Left cardiac atrium (tissue), 4 donors: Measurements from ENCODE around the gene FANK1. TPM values are rescaled to one million over a fixed set of nuclear protein-coding genes. Genes with fewer than 3 reads are reported as not detected.
"Not testable (repeated sequence)": the region's sequence is repeated elsewhere in the genome, so short reads cannot be mapped to it uniquely, and the experiment has no call there.

ENCODE experiments used
- ATAC-seq, 2 donors: fragments of 200-7000 bp; cut with Tn5 transposase; one replicate each; pipeline ENCODE4 v1.9.1; 2020; ENCODE audit warnings: mild to moderate bottlenecking in 2 of 2, moderate library complexity in 2 of 2
- DNase-seq: peaks from one replicate; pipeline ENCODE4 v3.0.0-alpha.2; 2020
- intact Hi-C, 2 donors: fragments of 100-400 bp; cut with DNase I; formaldehyde crosslinking; loops; one replicate each; pipeline versions ENCODE4 v1.14.1 to v1.15.1; 2022 to 2023
- total RNA-seq, 2 donors: library from RNA; stranded (reverse); fragmentation: NEBNext Ultra II Directional; extraction: Animal tissue kit (Norgen Biotek cat#: 25700); gene quantifications; one replicate each; pipeline ENCODE4 v1.2.1, GENCODE V29; 2021
- donor health status: DM: no; HTN: yes; CAD: no.
- donor health status: DM: no; HTN: yes; CAD: no; lungs with severe emphysema.
- donor health status: DM: yes; HTN: yes; CAD: no.
- donor health status: Dilated cardiomyopathy.

The FANK1 gene
- total RNA-seq, 2 donors from 2014 or later, result 0.81 to 0.88 TPM

DNA sequence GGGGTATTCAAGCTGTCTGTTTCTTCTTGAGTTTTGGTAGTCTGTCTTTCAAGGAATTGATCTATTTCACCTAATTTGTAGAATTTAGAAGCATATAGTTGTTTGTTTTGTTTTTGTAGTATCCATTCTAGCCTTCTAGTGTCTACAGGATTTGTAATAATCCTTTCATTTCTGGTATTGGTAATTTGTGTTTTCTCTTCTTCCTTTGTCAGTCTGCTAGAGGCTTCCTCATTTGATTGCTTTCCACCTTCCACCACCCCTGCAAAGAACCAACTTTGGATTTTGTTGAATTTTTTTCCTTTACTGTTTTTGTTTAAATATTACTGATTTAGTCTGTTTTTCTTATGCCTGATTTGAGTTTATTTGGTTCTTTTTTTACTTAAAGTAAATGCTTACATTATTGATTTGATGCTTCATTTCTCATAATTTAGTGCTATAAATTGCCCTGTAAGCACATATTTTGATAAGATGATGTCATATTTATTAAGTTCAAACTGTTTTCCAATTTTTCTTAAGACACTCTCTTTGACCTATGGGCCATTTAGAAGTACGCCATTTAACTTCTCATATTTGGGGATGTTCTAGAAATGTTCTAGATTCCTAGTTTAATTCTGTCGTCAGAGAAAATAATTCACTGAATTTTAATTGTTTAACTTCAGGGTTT, 25.4 kb downstream of the FANK1 start:
- ATAC-seq, intact Hi-C loops, DNase-seq: not testable (repeated sequence)

DNA sequence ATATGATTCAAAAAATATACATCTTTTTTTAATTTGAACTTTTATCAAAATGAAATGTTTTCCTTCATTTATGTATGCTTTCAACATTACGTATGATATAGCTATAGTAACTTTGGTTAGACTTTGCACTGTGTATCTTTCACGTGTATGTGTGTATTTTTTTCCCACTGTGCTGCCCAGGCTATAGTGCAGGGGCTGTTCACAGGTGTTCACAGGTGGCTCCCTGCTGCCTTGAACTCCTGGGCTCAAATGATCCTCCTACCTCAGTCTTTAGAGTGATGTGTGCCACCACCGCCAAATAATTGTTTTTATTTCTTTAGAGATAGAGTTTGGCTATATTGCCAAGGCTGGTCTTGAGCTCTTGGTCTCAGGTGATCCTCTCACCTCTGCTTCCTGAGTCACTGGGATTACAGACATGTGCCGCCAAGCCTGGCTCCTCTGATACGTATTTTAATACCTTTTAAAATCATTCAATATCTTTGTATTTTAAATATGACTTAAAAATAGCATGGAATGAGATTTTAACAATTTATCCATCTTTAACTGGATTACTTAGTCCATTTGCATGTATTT, 29.0 kb downstream of the FANK1 start:
- DNase-seq (no peak), ATAC-seq (no peak)
- intact Hi-C loops, result no loop called here

DNA sequence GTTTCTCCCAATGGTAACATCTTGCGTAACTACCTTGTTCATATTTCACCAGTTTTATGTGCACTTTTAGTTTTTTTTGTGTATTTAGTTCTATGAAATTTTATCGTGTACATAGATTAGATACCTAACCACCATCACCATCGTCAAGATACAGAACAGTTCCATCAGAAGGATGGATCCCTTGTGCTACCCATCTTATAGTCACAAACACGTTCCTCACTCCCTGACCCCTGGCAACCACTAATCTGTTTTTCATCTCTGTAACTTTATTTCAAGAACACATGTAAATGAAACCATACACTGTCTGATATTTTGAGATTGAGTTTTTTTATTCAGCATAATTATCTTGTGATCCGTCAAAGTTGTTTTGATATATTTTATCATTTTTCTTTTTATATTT, 29.9 kb downstream of the FANK1 start:
- no peak for ATAC-seq
- no peak for DNase-seq
- intact Hi-C loops, result no loop called here

DNA sequence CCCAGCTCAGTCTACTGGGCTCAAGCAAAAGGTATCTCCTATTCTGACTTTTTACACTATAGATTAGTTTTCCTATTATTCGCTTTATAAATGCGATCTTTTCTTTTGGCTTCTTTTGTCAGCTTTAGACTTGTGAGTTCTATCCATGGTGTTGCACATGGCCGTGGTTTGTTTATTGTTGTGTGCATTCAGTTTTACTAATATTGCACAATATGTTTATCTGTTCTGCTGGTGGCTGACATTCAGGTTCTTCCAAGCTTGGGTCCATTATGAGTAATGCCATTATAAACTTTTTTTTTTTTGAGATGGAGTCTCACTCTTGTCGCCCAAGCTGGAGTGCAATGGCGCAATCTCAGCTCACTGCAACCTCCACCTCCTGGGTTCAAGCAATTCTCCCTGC, 30.9 kb downstream of the FANK1 start:
- intact Hi-C loops, ATAC-seq, DNase-seq: not testable (repeated sequence)

DNA sequence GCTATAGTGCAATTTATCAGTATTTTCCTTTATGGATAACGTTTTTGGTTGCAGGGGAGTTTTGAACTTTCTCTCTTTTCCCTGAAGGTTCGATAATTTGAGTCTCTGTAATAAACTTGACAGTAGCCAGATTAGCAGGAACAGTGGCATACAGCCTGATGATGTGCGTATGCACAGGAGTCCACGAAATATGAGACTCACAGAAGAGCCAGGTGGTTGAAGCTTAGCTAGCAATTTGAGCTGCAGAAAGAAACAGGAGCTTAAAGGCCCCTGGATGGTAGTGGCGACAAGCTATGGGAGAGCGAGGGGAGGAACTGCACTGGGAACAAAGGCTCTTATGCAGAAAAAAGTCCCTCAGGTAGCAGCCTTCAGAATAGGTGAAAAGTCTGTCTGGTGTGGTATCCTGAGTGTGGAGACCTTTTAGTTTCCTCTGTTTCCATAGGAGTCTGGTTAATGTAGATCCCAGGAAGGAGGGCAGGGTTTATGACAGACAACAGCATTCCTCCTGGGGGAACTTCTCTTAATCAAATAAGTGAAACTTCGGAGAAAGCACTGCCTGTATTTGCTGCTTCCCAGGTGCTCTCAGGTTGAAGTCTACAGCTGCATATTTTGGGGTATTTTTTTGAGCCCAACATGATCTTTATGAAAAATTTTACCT, 32.7 kb downstream of the FANK1 start:
- DNase-seq, result no peak
- intact Hi-C loops, result no loop called here
- no peak for ATAC-seq

DNA sequence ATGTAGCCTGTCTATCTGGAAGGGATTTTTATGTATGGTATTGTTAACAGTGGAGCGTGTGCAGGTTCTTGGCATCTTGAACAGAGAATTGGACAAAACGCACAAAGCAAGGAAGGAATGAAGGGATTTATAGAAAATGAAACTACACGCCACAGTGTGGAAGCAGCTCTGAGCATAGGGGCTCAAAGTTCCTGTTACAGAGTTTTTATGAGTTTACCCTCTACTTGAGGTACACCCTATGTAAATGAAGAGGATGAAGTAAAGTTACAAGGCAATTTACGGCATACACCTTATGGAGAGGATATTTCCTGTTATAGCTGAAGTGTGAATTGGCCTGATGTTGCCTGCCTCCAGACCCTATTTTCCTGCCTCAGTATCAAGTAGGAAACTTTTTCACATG, 33.3 kb downstream of the FANK1 start:
- DNase-seq (no peak), ATAC-seq (no peak)
- intact Hi-C loops, result loop anchor here in 1 of 2 donors (5.0 kb wide), 1 partner anchor 573 kb away; no protein-coding TSS in a partner anchor

DNA sequence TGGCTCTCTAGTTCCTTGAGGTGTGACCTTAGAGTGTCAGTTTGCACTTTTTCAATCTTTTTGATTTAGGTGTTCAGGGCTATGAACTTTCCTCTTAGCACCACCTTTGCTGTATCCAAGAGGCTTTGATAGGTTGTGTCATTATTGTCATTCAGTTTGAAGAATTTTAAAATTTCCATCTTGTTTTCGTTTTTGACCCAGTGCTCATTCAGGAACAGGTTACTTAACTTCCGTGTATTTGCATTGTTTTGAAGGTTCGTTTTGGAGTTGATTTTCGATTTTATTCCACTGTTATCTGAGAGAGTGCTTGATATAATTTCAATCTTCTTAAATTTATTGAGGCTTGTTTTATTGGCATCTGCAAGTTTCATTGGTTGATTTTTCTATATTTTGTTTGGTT, 37.3 kb downstream of the FANK1 start:
- intact Hi-C loops, result loop anchor here in 1 of 2 donors (5.0 kb wide), 1 partner anchor 569 kb away; no protein-coding TSS in a partner anchor
- DNase-seq, result no peak

DNA sequence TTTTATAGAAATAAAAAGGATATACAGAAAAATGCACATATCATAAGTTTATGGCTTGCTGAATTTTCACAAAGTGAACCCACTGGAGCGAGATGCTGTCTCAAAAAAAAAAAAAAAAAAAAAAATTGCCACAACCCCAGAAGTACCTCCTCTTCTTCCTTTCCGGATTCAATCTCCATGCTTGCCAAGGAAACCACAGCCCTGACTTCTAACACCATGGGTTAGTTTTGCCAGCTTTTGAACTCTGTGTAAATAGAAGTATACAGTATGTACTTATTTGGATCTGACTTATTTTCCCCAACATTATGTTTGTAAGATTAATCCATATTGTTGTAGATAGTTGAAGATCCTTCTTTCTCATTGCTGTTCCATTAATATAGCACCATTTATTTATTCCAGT, 40.0 kb downstream of the FANK1 start:
- ATAC-seq, result no peak
- DNase-seq, result no peak
- intact Hi-C loops, result no loop called here

More for the DNA sequence above, 37.3 kb downstream of the FANK1 start:
- no peak for ATAC-seq

DNA sequence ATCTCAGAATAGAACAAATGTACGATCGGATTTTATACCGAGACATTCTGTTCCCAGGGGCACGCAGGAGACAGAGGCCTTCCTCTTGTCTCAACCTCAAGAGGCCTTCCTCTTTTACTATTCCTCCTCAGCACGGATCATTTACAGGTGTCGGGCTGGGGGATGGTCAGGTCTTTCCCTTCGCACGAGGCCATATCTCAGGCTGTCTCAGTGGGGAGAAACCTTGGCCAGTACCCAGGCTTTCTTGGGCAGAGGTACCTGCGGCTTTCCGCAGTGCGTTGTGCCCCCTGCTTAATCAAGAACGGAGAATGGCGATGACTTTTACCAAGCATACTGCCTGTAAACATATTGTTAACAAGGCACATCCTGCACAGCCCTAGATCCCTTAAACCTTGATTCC, 44.2 kb downstream of the FANK1 start:
- ATAC-seq, result no peak

DNA sequence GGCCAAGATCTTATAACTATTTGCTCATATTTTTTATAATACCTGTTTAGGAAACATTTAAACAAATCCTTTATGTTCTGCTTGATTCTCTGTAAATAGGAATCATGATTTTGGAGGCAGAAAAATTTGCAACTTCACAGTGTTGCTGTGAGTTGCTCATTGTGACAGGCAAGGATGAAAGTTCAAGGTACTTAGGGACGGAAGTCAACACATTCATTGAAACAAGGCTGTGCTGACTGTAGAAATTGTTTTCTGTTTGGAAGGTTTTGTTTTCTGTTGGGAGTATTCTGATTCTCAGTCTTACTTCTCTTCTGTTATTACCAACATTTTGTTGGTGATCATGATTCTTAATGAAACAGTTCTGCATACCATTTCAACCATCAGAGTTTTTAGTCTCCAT, 54.9 kb downstream of the FANK1 start:
- intact Hi-C loops, result no loop called here
- DNase-seq (no peak), ATAC-seq (no peak)

More for the DNA sequence above, 44.2 kb downstream of the FANK1 start:
- intact Hi-C loops, result no loop called here
- DNase-seq, result no peak

DNA sequence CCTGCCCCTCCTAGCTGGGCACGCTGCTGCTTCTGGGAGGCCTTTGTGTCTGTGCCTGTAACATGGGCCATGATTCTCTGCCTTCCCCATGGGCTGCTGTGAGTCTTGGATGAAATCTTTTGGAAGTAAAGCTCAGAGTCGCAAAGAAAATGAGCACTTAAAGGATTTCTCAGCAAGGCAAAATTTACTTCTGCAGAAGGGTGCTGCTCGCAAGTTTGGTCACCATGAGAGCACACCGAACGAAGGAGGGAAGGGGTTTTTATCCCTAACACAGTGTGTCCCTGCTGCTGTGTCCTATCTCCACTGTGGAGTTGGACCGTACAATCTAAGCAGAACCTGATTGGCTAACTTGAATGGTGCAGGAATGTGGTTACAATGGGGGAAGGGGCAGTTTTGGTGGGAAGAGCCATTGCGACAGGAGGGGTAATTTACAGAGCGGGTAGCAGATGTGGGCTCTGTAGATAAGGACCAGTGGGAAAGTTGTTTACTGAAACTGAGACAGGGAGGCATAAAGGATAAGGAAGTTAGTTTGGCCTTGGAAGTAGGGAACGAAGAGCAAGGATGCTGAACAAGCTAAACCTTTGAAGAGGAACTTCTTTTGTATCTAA, 57.5 kb downstream of the FANK1 start:
- ATAC-seq (no peak), DNase-seq (no peak)
- intact Hi-C loops, result no loop called here

DNA sequence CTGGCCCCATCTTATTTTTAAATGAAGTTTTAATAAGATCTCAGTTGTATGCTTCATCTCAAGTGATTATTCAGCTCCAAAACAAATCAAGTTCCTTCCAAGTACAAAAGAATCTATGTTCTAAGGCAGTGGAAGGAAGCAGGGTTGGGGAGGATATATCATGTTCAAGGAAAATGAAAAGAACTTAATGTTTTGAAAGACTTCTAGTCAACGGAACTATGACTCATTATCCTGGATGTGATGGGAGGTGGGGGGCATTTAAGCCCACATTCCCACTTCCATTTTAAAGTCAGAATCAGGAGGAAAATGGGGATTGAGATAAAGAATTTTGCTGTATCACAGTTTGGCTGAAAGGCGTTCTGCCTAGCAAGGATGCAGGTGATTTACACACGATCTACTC, 59.4 kb downstream of the FANK1 start:
- ATAC-seq, result no peak
- no peak for DNase-seq
- intact Hi-C loops, result no loop called here

DNA sequence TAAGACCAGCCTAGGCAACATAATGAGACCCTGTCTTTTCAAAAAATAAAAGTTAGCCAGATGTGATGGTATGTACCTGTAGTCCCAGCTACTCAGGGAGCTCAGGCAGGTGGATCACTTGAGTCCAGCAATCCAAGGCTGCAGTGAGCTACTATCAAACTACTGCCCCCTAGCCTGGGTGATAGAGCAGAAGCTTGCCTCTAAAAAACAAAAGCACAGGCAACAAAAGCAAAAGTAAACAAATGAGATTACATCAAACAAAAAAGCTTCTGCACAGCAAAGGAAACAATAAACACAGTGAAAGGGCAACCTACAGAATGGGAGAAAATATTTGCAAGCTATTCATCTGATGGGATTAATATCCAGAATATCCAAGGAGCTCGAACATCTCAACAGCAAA, 65.4 kb downstream of the FANK1 start:
- DNase-seq (no peak), ATAC-seq (no peak)
- intact Hi-C loops, result no loop called here

DNA sequence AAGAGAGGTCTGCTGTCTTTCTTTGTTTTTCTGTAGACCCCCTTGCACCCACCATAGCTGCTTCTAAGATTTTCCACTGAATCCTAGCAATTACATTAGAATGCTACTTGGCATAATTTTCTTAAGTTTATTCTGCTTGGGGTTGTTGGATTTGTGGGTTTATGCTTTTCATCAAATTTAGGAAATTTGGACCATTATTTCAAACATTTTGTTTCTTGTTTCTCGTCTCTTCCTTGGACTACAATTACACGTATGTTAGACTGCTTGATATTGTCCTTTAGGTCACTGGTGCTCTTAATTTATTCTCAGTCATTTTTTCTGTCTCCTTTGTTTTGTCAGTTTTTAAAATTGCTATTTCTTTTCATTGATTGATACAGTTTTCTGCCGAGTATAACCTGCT, 65.8 kb downstream of the FANK1 start:
- no peak for ATAC-seq
- DNase-seq, result no peak
- intact Hi-C loops, result no loop called here

DNA sequence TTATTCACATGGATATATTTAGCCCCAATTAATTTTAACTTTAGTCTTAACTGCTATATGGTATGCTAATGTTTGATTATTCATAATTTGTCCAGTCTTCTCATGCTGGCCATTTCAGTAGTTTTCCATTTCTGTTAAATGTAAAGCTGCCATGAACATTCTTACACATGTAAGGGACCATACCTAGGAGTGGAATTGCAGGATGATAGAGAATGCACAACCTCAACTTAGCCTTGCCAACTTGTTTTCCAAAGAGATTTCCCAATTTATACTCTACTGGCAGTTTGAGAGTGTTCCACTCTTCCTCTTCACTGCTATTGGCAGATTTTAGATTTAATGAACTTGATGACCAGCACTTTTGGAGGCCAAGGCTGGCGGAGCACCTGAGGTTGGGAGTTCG, 68.2 kb downstream of the FANK1 start:
- no peak for DNase-seq
- intact Hi-C loops, result no loop called here
- no peak for ATAC-seq

DNA sequence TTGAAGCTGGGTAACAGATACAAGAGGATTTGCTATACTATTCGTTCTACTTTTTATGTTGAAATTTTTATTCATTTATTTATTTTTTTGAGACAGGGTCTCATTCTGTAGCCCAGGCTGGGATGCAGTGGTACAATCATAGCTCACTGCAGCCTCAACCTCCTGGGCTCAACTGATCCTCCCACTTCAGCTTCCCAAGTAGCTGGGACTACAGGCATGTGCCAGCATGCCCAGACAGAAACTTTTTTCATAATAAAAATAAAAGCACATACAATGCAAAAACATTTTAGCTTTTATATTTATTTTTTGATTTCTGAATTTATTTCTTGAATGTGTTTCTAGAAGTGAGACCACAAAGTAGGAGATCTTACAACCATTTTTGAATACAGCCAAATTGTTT, 71.2 kb downstream of the FANK1 start:
- DNase-seq (no peak), ATAC-seq (no peak)
- intact Hi-C loops, result no loop called here

DNA sequence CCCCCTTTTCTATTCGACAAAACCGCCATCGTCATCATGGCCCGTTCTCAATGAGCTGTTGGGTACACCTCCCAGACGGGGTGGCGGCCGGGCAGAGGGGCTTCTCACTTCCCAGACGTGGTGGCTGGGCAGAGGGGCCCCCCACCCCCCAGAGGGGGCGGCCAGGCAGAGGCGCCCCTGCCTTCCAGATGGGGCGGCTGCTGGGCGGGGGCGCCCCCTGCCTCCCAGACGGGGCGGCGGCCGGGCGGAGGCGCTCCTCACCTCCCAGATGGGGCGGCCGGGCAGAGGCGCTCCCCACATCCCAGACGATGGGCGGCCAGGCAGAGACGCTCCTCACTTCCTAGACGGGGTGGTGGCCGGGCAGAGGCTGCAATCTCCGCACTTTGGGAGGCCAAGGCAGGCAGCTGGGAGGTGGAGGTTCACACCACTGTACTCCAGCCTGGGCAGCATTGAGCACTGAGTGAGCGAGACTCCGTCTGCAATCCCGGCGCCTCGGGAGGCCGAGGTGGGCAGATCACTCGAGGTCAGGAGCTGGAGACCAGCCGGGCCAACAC, 73.8 kb downstream of the FANK1 start:
- intact Hi-C loops, ATAC-seq, DNase-seq: not testable (repeated sequence)

DNA sequence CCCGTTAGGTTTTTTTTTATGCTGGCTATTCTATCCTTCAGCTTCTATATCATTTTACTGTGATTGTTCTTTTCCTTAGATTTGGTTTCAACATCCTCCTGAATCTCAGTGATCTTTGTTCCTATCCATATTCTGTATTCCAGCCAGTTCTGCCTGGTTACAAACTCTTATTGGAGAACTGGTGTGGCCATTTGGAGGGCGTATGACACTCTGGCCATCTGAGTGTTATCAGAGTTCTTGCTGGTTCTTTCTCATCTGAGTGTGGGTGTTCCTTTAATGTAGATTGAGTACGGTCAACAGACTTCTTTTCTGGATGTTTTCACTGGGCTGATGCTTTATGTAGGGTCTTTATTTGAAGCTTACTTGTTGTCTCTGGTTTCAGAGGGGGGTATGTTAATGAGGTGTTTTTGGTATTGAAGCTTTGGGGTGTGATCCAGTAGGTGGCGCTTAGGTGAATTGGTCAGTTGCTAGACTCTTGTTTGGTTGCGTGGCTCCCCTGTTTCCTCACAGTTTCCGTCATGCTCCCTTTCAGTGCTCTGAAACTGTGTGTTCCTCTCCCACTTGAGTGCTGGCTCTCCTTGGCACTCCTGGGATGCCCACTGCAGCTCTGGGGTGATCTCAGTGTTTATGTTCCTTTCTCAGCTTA, 80.7 kb downstream of the FANK1 start:
- no peak for ATAC-seq
- intact Hi-C loops, result no loop called here
- no peak for DNase-seq

DNA sequence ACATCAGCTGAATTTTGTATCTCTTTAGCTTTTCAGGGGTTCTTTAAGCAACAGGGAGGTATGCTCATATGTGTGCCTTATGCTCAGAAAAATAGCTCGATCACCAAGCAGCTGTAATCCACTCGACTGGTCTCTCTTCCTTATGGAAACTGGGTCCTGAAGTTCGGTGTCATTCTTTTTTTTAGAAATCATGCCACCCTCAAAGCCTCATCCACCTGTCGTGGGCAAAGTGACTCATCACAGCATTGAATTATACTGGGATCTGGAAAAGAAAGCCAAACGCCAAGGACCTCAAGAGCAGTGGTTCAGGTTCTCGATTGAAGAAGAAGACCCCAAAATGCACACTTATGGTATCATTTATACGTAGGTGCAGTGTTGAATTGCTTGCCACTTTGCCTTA, 83.6 kb downstream of the FANK1 start:
- ATAC-seq (no peak), DNase-seq (no peak)
- intact Hi-C loops, result loop anchor here (5.0 to 10.0 kb wide), 6 partner anchors 405 to 1872 kb away; partner anchors contain the start of gene ADAM12 (in 2 of the 2)
